Neuronal stem cell (in vitro differentiated cells): ENCODE results near the gene PPP2R2B.

Experiments used
- DNase-seq: peaks from one replicate; pipeline ENCODE4 v3.0.0-alpha.2; 2013; ENCODE audit warnings: low spot score
- H2AFZ ChIP-seq: one replicate; pipeline ENCODE4 v1.6.1; 2013; ENCODE audit warnings: mild to moderate bottlenecking, low read length, inconsistent platforms
- H2AK5ac ChIP-seq: 2 replicates; pipeline ENCODE4 v1.6.1; 2013; ENCODE audit warnings: low read depth, mild to moderate bottlenecking, inconsistent platforms, low read length, moderate library complexity, mixed read lengths
- H2BK120ac ChIP-seq: 2 replicates; pipeline ENCODE4 v1.6.1; 2013; ENCODE audit warnings: low read depth, mild to moderate bottlenecking, inconsistent platforms, low read length, moderate library complexity, mixed read lengths
- H2BK12ac ChIP-seq: one replicate; pipeline ENCODE4 v1.6.1; 2013; ENCODE audit warnings: low read length, inconsistent platforms
- H2BK15ac ChIP-seq: 2 replicates; pipeline ENCODE4 v1.6.1; 2013; ENCODE audit warnings: mild to moderate bottlenecking, low read length, inconsistent platforms, mixed read lengths
- H2BK5ac ChIP-seq: one replicate; pipeline ENCODE4 v1.6.1; 2013; ENCODE audit warnings: inconsistent platforms, mild to moderate bottlenecking, low read length, moderate library complexity
- H3K14ac ChIP-seq: one replicate; pipeline ENCODE4 v1.6.1; 2013; ENCODE audit warnings: low read length, inconsistent platforms
- H3K18ac ChIP-seq: 2 replicates; pipeline ENCODE4 v1.6.1; 2013; ENCODE audit warnings: low read length, inconsistent platforms
- H3K23ac ChIP-seq: 2 replicates; pipeline ENCODE4 v1.6.1; 2013; ENCODE audit warnings: low read depth, mild to moderate bottlenecking, mixed read lengths, low read length, inconsistent platforms; ENCODE audit not compliant: poor library complexity
- H3K27ac ChIP-seq: replicated peaks from 3 replicates; pipeline ENCODE4 v1.5.1; 2013; ENCODE audit warnings: low read length, inconsistent platforms
- H3K27me3 ChIP-seq, 3 experiments: 2 replicates each; pipeline ENCODE4 v1.6.1; 2013; ENCODE audit warnings: low read length in 3 of 3, mild to moderate bottlenecking in 2 of 3, inconsistent platforms in 1 of 3, low read depth in 1 of 3, mixed read lengths in 1 of 3, moderate library complexity in 1 of 3; ENCODE audit not compliant: control insufficient read depth in 3 of 3, insufficient read depth in 3 of 3
- H3K36me3 ChIP-seq, 2 donors: replicated peaks in 1 of 2; 2 replicates each; pipeline ENCODE4 v1.6.1; 2013; ENCODE audit warnings: low read length in 2 of 2; ENCODE audit not compliant: control insufficient read depth in 2 of 2, insufficient read depth in 2 of 2
- H3K4ac ChIP-seq: 2 replicates; pipeline ENCODE4 v1.6.1; 2013; ENCODE audit warnings: inconsistent platforms, mild to moderate bottlenecking, low read length, moderate library complexity
- H3K4me1 ChIP-seq, 2 donors: 1 replicate in 1 of 2; 2 replicates in 1 of 2; pipeline ENCODE4 v1.6.1; 2013; ENCODE audit warnings: low read length in 2 of 2, low read depth in 1 of 2; ENCODE audit not compliant: control insufficient read depth in 2 of 2, insufficient read depth in 1 of 2
- H3K4me2 ChIP-seq: one replicate; pipeline ENCODE4 v1.6.1; 2013; ENCODE audit warnings: mild to moderate bottlenecking, low read length, inconsistent platforms; ENCODE audit not compliant: insufficient read depth, poor library complexity, severe bottlenecking
- H3K4me3 ChIP-seq, 2 donors: 2 replicates each; pipeline ENCODE4 v1.5.1; 2013; ENCODE audit warnings: low read length in 2 of 2, mild to moderate bottlenecking in 2 of 2, inconsistent platforms in 1 of 2, moderate library complexity in 1 of 2
- H3K79me1 ChIP-seq: one replicate; pipeline ENCODE4 v1.6.1; 2013; ENCODE audit warnings: low read depth, mild to moderate bottlenecking, inconsistent platforms, low read length, moderate library complexity
- H3K9ac ChIP-seq: one replicate; pipeline ENCODE4 v1.6.1; 2013; ENCODE audit warnings: mild to moderate bottlenecking, low read depth, low read length, inconsistent platforms; ENCODE audit not compliant: poor library complexity
- H3K9me3 ChIP-seq, 2 donors: replicated peaks in 1 of 2; 2 replicates each; pipeline versions ENCODE3 to v1.6.1; 2013; ENCODE audit warnings: low read length in 2 of 2, mild to moderate bottlenecking in 2 of 2, inconsistent platforms in 1 of 2, low read depth in 1 of 2, mixed read lengths in 1 of 2, moderate library complexity in 1 of 2; ENCODE audit not compliant: control insufficient read depth in 2 of 2, insufficient read depth in 1 of 2
- H4K8ac ChIP-seq: one replicate; pipeline ENCODE4 v1.6.1; 2013; ENCODE audit warnings: low read depth, mild to moderate bottlenecking, inconsistent platforms, low read length, moderate library complexity
- H4K91ac ChIP-seq: one replicate; pipeline ENCODE4 v1.6.1; 2013; ENCODE audit warnings: low read length, low read depth, mild to moderate bottlenecking, inconsistent platforms; ENCODE audit not compliant: poor library complexity
- WGBS, 2 donors: extraction: QIAGEN DNeasy Blood & Tissue Kit; methylation state at CpG; one replicate each; pipeline ENCODE4 v1.1.7; 2013; ENCODE audit warnings: missing lambda C conversion rate in 2 of 2, mixed read lengths in 1 of 2; ENCODE audit not compliant: insufficient read length in 2 of 2, insufficient replicate concordance in 1 of 2; ENCODE audit errors: extremely low coverage in 2 of 2; 5-methylcytosine and 5-hydroxymethylcytosine counted together

PPP2R2B gene

DNA sequence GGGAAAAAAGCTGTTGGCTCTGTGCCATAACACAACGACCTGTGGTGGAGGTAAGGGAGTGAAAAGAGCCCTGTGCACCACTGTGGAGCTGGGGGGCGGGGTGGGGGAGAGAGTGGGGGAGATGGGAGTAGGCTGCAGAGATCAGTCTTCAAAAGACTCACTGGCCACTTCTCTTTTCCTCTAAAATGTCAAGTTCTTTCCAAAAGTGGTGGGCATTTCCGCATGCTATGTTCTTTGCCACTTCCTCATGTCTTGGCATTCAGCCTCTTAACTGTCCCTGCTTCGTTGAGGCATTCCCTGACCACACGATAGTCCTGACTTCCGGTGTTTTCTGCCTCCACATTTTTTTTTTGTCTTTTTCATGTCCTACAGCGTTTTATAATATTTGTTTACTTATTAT, 2.4 kb upstream of the PPP2R2B start:
- Histone ChIP-seq H2BK5ac (no peak overlapping the region), H2BK120ac (no peak overlapping the region), H3K9me3 (no peaks in the 10 kb centered on the region), H2AK5ac (no peak overlapping the region), H3K79me1 (no peaks in the 10 kb centered on the region), H3K4me2 (no peak overlapping the region), H3K14ac (no peak overlapping the region), H3K4me1 (peaks cover 5 to 14% of the 10 kb centered on the region in 2 donors), H3K18ac (no peak overlapping the region), H2BK12ac (no peak overlapping the region), H3K4me3 (no peak overlapping the region), H3K27ac (no peak overlapping the region), H3K36me3 (no peaks in the 10 kb centered on the region), H3K9ac (no peak overlapping the region), H3K4ac (no peak overlapping the region), H3K27me3 (peaks cover 0 to 2% (median 0%) of the 10 kb centered on the region in 3 experiments), H2BK15ac (no peak overlapping the region), H4K91ac (no peak overlapping the region), H2AFZ (no peak overlapping the region), H4K8ac (no peak overlapping the region), H3K23ac (no peak overlapping the region)
- no CpG with 5 or more reads among the region's 7 CpGs for WGBS, 2 donors
- DNase-seq, result no peak

DNA sequence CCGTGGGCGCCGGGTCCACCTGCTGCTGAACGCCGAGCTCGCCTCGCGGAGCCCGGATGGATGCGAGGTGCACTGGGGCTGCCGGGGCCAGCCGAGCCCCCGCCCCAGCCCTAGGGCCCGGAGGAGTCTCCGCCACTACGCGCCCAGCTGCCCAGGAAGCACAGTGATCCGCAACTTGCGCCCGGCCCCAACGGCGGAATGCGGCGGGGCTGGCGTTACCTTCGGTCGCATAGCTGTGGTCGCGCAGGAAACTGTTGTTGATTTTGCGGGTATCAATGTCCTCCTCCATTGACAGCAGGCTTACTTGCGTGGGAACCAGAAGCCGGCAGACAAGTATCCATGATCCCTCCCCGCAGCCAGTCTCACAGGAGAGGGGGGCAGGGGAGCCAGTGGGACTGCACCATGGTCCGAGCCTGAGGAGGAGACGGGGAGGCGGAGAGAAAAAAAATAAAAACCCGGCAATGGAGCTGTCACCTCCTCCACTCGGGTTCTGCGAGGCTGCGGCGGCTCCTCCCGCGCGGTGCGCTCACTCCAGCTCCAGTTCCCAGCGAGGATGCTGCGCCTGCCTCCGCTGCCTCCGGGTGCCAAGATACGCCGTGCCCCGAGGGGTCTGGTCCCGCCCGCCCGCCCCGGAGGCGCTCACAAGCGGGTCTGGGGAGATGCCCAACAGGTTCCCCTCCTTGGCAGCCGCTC, 628 bp downstream of the PPP2R2B start:
- Histone ChIP-seq H3K4me2 (peak overlapping the region; percentile 91), H3K27ac (no peak overlapping the region), H2AK5ac (no peak overlapping the region), H3K36me3 (no peaks in the 10 kb centered on the region), H3K4ac (peak overlapping the region; percentile 70), H3K79me1 (no peaks in the 10 kb centered on the region), H2BK5ac (peak overlapping the region; percentile 91), H3K9me3 (no peaks in the 10 kb centered on the region), H2BK120ac (peak overlapping the region; percentile 67), H3K14ac (no peak overlapping the region), H3K27me3 (peaks cover 0 to 2% (median 0%) of the 10 kb centered on the region in 3 experiments), H4K8ac (no peak overlapping the region), H2BK12ac (no peak overlapping the region), H3K23ac (peak overlapping the region; percentile 8), H4K91ac (no peak overlapping the region), H3K4me1 (peaks cover 5 to 17% of the 10 kb centered on the region in 2 donors), H3K18ac (peak overlapping the region; percentile 97), H2AFZ (peak overlapping the region; percentile 98), H2BK15ac (peak overlapping the region; percentile 25), H3K9ac (peak overlapping the region; percentile 95), H3K4me3 (peak overlapping the region; percentile 86)
- DNase-seq, result peak; percentile 32
- no CpG with 5 or more reads among the region's 59 CpGs for WGBS, 2 donors

DNA sequence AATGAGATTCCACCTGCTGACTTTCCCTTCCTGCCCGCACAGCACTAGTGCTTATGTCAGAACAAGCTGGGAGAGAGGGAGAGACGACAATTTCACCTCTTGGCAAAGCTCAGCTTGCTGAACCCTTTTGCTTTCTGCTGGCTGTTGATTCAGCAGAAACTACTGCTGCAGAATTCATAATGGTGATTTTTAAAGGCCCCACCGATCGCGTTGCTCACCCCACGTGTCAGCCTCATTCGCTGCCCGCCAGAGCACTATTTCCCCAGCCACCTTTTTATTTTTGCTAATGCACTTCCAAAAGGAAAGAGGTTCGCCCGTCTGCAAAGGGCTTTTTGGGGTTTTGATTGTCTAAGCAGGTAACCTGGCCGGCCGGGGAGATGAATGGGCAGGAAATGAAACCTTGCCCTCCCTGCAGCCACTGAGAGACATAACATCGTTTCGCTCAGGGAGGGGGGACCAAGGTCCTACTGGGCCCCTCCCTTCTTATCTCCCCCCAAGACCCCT, 1.3 kb downstream of the PPP2R2B start:
- H2BK12ac ChIP-seq, result no peak overlapping the region
- H3K27ac ChIP-seq, result no peak overlapping the region
- peak overlapping the region; percentile 91 for H2BK5ac ChIP-seq
- H3K36me3 ChIP-seq, result no peaks in the 10 kb centered on the region
- no peak overlapping the region for H2AK5ac ChIP-seq
- H3K9ac ChIP-seq, result peak overlapping the region; percentile 90
- H3K18ac ChIP-seq, result peak overlapping the region; percentile 94
- H3K23ac ChIP-seq, result peak overlapping the region; percentile 8
- H3K4ac ChIP-seq, result no peak overlapping the region
- H3K27me3 ChIP-seq, result peaks cover 0 to 2% (median 0%) of the 10 kb centered on the region in 3 experiments
- H3K4me3 ChIP-seq, result peak overlapping the region; percentile 86
- H3K4me1 ChIP-seq, result peaks cover 5 to 21% of the 10 kb centered on the region in 2 donors
- H2BK120ac ChIP-seq, result no peak overlapping the region
- peak overlapping the region; percentile 98 for H2AFZ ChIP-seq
- H3K79me1 ChIP-seq, result no peaks in the 10 kb centered on the region
- no peak overlapping the region for H3K14ac ChIP-seq
- H4K91ac ChIP-seq, result no peak overlapping the region
- no CpG with 5 or more reads among the region's 14 CpGs for WGBS, 2 donors
- no peaks in the 10 kb centered on the region for H3K9me3 ChIP-seq
- H2BK15ac ChIP-seq, result no peak overlapping the region
- H4K8ac ChIP-seq, result no peak overlapping the region
- peak overlapping the region; percentile 91 for H3K4me2 ChIP-seq
- DNase-seq, result no peak

GRCh38 chr5:146873186-146873917, 5.2 kb downstream of the PPP2R2B start:
- Histone ChIP-seq H3K4me3 (no peak overlapping the region), H3K27me3 (no peaks in the 10 kb centered on the region), H3K23ac (no peak overlapping the region), H3K4ac (no peak overlapping the region), H4K91ac (no peak overlapping the region), H3K79me1 (no peaks in the 10 kb centered on the region), H4K8ac (no peak overlapping the region), H3K4me1 (peaks cover 5 to 22% of the 10 kb centered on the region in 2 donors), H3K9me3 (no peaks in the 10 kb centered on the region), H3K27ac (no peak overlapping the region), H3K4me2 (no peak overlapping the region), H2AK5ac (no peak overlapping the region), H3K36me3 (peaks cover 0 to 6% of the 10 kb centered on the region in 2 donors), H2BK5ac (no peak overlapping the region), H2BK12ac (no peak overlapping the region), H2BK15ac (no peak overlapping the region), H3K14ac (no peak overlapping the region), H3K18ac (no peak overlapping the region), H2BK120ac (no peak overlapping the region), H3K9ac (no peak overlapping the region), H2AFZ (no peak overlapping the region)
- DNase-seq, result no peak
- WGBS, 2 donors, result no CpG with 5 or more reads among the region's 7 CpGs
